Measurements from ENCODE around the gene E2F6. TPM values are rescaled to one million over a fixed set of nuclear protein-coding genes. Genes with fewer than 3 reads are reported as not detected.
A peak's percentile ranks its signal among the peaks of the same experiment; 100 is the strongest.

Gene E2F6
- total RNA-seq, 1 experiment from 2014 or later: 22.0 TPM

DNA sequence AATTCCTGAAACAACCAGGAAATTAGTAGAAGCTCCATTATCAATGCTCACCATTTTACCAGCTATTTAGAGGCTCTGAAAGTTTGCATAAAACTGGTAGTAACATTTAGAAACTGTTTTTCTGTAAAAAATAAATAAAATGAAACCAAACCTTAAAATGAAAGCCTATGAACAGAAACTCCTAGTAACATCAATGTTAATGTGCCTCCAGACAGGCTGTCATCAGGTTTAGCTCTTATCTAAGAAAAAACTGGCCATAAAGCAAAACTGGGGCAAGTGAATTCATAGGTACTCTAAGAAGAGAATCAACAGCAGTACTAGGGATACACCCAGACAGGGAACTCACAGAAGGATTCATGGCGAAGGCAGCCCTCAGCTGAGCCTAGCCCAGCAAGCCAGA, 8.0 kb downstream of the E2F6 start:
- no peak for DNase-seq (ENCODE audit: low read depth)

DNA sequence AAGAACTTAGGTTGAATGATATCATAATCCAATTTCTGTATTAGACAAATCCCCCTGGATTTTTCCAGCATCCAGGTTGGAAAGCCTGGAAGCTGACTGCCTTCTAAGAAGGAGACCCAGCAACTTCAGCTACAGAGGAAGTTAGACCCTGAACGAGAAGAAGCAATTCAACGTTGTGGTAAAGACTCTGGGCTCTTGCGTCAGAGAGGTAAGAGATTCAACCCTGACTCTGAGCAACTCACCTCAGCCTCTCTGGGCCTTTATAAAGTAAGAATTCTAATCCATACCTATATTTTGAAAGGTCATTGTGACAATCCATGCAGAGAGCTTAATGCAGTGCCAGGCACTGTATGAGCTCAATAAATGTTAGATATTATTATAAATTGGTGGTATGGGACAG, 9.7 kb downstream of the E2F6 start:
- no peak for DNase-seq (ENCODE audit: low read depth)

DNA sequence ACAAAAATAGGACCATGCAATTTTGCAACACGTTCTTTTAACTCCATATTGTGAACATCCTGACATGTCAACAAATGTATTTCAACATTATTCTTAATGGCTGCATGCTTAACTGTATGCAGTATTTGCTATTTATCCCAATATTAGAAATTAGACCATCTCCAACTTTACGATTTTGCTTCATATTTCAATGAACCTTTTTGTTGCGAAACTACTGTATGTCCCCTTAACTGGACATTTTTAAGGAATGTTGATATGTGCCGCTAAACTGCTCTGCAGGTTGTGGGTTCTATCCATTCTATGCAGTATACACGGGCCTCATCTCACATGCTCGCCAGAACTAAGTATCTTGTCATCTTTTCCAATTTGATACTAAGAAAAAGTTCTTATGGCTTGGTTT, 11.1 kb downstream of the E2F6 start:
- no peak for DNase-seq (ENCODE audit: low read depth)

DNA sequence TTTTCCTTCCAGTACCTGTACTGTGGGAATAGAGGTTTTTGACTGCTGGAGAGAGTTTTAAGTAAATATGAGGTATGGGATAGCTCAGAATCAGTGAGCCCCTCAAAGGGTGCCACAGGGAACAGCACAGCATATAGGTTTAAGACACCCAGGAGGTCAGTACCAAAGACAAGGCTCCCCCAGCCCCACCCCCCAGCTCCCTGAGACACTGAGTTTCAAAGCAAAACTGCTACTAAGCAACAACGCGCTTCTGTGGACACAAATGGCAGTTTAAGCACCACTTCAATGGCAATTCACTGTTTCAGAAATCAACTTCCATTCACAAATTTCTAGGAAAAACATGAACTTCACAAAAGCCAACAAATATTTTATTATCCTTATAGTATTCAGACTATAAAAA, 15.2 kb downstream of the E2F6 start:
- no peak for DNase-seq (ENCODE audit: low read depth)

DNA sequence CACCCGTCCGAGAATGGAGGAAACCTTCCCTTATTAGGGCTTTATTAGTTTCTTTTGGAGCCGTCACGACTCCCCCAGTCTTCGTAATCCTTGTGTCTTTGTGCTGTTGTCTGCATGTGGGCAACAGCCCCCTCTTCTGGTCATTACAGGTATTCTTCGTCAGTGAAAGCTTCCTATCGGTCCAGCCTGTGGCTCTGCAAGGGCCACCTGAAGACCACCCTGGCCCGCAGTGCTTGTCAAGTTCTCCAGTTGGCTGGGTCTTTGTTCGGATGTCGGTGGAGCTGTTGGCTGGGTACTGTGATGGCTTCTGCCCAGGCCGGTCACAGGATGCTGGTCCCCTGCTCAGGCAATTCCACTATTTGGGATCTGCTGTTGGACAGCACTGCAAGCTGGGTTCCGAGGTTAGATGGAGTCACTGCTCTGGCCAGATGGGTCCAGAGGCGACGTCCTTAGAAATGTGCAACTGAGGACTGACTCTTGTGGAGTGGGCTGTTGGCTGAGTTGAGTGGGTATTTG, 19.2 kb downstream of the E2F6 start:
- DNase-seq (ENCODE audit: low read depth): peak; percentile 46

DNA sequence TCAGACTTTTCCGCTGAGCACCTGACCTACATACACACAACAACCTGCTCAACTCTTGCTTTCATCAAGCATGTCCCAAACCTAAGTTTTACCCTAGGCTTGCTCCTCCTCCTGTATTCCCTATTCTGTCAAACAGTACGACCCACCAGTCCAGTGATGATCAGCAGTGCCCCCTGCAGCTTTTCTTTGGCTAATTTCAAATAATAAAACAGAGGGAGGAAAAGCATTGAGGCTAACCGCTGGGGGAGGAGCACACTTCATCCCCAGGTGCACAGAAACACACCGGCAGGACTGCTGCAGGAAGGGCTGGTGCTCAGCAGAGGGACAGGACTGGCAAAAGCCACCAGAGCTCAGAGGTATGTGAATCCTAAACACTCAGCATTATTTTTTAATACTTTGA, 21.2 kb downstream of the E2F6 start:
- no peak for DNase-seq (ENCODE audit: low read depth)

DNA sequence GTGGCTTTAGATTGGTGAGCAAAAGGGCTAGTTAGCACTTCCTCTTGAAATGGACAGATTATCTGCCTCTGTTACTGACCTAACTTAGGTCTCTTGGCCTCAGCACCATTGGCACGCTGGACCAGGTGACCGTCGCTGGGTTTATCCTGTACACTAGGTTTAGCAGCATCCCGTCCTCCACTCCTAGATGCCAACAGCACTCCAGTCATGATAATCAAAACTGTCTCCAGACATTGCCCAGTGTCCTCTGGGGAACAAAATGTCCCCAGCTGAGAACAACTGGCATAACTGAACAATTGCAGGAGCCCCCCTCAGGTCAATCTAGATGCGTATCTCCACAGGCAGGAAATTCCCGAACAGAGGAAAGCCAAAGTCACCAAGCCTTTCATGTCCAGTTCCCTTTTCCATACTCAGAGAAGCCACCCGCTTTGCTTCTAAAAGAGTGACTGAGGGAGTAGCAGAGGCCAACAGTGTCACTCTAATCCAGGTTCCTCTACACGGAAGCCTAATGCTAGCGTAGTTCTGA, 27.3 kb downstream of the E2F6 start:
- DNase-seq (ENCODE audit: low read depth): no peak

DNA sequence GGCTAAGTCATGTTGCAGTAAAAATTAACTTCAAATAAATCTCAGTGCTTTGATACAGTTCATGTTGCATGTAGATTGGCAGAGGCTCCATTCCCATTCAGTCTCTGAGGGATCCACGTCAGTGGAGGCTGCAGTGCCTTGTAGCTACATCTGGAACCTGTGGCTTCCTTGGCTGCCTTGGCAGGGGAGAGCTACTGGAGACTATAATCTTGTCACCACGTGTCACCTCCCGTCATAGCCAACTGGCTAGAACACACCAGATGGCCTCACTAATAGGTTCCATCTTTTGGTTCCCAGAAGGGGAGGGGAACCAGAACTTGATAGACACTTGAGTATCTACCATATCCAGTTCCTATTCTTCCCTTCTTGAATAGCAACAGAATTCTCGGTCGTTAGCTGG, 28.4 kb downstream of the E2F6 start:
- no peak for DNase-seq (ENCODE audit: low read depth)

DNA sequence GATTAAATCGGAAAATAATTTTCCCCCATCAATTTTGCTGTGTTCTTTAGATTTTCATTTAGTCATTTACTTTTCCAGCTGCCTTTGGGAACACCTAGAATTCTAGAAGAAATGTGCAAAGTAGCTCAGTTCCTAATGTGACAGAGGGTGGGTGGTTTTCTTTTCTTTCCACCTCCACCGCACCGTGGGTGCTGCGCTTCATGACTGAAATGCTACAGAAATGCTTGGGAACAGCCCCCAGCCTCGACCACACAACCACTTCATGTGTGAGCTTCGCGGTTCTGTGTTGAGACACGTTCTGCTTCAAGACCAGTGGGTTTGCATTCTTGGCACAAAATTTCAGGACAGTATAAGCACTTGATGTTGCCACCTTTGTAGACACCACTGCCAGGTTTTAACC, 30.9 kb downstream of the E2F6 start:
- no peak for DNase-seq (ENCODE audit: low read depth)

DNA sequence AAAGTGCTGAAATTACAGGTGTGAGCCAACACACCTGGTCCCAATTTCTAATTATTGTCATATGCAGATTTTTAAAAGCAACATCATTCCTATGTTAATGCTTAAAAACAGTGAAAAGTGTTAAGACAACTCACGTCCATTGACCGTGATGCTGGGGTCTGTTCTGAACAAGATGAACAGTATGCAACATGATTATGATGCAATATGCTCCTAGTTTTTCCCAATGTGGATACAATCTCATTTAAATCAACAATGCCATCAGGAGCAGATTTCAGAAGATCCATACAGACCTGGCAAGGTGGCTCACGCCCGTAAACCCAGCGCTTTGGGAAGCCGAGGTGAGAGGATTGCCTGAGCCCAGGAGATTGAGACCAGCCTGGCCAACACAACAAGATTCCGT, 31.5 kb downstream of the E2F6 start:
- no peak for DNase-seq (ENCODE audit: low read depth)

DNA sequence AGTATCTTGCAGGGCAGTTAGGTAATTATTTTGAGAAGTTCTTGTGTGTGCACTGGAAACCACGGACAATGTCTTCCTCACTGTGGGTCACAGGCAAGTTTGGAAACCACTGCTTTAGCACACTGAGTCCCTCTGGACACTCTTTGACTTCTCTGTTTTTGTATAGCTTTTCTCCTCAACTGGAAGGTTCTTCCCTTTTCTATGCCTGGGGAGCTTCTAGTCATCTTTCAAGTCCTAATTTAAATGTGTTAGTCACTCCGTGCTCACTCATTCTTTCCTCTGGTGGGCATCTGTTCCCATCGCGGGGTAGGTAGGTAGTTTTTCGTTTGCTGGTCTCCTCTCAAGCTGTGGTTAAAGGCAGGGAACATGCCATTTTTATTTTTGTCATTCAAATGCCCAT, 32.1 kb downstream of the E2F6 start:
- no peak for DNase-seq (ENCODE audit: low read depth)

DNA sequence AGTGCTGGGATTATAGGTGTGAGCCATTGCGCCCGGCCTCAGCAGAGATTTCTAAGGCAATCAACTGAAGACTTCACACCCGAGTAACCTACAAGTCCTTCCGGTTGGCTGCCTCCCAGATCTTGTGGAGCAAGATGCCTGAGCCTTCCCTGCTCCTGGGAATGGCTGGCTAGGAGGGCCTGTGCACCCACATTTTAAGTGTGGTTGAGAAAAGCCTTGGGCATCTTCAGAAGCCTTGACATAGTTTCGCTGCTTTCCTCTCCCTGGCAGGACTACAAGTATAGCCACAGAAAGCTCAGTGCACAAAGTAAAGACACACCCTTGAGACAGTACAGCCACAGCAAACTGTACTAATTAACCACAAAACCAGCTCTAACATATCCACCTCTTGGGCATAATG, 35.2 kb downstream of the E2F6 start:
- DNase-seq (ENCODE audit: low read depth): peak; percentile 15

DNA sequence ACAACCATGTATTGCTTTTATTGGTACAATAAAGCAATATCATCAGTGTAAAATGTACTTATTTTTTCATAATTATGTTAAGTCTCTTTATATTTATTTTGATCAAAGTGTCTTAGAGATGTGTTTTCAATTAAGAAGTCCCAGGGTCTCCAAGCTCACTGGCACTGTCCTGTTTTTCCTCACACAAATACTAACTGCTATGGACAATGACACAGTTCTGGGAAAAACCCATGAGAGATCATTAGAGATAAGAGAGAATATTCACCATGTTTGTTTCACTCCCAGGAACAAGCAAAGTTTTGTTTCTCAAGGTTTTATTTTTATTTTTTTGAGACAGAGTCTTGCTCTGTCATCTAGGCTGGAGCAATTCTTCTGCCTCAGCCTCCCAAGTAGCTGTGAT, 38.7 kb downstream of the E2F6 start:
- no peak for DNase-seq (ENCODE audit: low read depth)

DNA sequence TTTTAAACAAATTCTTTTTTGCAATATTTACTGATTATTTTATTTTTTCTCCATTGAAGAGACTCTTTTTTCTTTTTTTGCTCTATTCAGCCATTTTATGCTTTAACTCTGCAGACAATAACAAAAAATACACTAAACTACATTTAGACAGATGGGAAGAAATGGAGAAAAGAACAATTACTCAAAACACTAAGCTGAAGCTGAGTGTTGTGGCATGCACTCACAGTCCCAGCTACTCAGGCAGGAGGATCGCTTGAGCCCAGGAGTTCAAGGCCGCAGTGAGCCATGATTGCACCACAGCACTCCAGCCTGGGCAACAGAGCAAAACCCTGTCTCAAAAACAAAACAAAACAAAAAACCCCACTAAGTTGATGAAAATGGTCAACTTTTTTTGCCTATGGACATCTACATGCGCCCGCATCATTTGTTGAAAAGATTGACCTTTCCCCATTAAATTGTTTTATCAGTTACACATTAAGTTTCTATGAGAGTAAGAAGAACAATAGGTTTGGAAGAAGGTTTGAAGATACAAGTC, 43.0 kb downstream of the E2F6 start:
- DNase-seq (ENCODE audit: low read depth): no peak

DNA sequence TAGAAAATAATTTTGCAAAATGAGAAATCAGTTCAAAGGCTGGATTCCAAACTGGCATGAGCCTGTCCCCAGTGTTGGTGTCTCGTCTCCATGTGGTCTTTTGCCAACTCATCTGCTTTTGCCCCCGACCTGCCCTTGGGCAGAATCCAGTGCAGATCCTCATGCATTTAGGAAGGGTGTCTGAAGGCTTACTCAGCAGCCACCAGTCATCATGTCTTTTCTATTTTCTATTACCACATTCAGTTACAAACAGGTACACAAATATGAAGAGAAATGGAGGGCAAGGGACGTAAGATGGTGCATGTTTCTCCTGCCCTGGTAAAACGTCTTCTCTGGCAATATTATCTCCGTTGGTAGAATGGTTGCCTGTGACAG, 43.5 kb downstream of the E2F6 start:
- peak; percentile 9 for DNase-seq (ENCODE audit: low read depth)

DNA sequence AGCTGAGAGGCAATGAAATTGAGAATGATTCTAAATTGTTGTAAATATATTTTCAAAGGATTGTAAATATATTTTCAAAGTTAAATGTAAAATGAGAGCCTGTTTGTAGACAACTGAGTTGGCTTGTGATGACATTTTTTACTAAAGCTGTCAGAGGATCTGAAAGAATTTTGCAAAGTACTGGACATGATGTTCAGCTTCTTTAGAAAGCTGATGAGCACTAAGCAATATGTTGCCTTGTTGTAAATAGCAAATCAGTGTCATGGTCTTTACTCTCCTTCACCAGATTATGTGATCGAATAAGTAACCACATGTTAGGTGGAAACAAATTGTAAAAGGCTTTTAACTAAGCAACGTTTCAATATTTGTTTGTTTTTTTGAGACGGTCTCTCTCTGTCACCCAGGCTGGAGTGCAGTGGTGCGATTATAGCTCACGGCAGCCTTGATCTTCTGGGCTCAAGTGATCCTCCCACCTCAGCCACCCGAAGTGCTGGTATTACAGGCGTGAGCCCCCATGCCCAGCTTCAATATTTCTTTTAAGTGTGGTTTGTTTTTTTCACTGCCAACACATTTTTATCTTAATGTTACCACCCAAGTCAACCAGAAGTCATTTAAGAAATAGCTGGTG, 44.0 kb downstream of the E2F6 start:
- no peak for DNase-seq (ENCODE audit: low read depth)

DNA sequence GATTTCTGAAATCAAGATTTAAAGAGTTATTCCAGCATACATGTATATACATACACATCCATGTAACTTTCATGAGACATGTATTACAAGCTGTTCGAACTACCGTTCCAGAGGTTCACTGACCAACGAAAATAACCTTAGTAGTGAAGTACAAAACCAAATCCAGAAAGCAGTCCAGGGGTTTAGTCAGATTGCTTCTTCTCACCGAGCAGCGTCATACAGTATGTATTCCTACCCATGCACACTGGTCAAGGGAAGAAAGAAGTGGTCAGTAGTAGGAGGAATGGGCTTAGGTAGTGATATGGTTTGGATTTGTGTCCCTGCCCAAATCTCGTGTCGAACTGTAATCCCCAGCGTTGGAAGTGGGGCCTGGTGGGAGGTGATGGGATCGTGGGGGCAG, 45.3 kb downstream of the E2F6 start:
- DNase-seq (ENCODE audit: low read depth): no peak

DNA sequence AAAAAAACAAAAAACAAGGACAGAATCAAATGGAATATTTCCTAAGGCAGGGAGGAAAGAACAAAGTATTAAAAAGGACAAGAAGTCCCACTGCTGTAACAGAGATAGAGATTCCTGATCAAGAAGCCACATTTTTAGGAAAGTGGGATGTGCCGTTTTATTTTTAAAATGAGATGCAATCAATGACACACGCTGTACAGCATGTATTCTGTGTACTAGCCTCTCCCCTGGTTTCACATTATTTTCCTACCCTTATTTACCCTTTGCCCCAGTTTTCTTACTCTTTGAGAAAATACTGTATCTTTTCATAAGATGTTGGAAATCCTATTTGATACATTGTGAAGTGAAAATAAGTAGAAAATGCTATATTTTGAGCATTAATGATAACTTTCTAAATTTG, 45.8 kb downstream of the E2F6 start:
- DNase-seq (ENCODE audit: low read depth): no peak

DNA sequence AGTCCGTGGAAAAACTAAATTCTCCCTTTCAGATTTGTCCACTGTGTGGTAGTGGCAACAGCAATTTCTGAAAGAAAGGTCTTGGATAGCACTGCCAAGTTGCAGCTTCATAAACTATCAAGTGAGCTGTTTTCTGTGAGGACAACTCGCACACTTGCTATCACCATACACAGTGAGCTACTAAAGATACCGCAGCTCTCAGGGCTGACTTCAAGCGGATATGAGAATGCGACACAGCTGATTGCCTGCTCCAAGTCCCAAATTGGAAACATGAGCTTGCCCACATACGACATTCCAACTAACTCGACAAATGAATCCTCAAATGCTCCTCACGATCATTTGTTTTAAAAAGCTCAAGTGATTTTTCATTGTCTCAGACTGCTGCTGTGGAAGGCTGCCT, 46.2 kb downstream of the E2F6 start:
- peak; percentile 42 for DNase-seq (ENCODE audit: low read depth)

DNA sequence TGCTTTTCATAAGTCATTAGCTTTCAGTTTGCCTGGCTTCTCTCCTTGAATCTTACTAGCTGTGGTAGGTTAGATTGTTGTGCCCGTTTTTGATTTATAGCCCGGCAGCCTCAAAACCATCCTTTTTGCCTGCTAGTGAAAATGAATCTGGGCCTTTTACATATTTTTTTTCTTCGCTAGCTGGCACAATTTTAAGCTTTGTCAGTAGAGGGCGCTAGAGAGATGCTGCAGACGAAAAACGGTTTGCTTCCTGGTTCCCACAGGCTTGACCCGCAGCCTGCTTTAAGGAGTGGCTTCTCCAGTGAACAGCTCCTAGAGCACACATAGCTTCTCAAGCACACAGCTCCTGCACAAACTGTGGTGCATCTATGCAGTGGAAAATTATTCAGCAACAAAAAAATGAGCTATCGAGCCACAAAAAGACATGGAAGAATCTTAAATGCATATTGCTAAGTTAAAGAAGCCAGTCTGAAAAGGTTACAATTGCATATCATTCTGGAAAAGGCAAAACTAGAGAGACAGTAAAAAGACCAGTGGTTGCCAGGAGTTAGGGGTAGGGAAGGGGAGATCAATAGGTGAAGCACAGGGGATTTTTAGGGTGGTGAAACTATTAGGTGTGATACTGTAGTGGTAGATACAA, 47.9 kb downstream of the E2F6 start:
- peak; percentile 23 for DNase-seq (ENCODE audit: low read depth)

DNA sequence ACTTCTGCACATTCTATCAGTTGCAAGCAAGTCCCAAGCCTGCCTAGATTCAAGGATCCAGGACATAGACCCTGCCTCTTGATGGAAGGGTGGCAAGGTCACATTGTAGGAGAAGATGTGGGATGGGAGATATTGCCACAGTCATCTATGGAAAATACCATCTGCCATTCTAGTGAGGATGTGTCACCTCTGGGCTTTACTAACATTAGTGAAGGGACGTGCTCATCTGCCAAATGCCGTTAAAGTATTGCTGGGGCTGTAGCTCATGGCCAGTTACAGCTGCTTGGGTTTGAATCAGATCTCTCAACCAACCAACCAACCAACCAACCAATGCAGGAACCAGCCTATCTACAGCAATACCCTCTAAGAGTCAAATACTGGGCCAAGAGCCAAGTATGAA, 49.0 kb downstream of the E2F6 start:
- DNase-seq (ENCODE audit: low read depth): no peak

DNA sequence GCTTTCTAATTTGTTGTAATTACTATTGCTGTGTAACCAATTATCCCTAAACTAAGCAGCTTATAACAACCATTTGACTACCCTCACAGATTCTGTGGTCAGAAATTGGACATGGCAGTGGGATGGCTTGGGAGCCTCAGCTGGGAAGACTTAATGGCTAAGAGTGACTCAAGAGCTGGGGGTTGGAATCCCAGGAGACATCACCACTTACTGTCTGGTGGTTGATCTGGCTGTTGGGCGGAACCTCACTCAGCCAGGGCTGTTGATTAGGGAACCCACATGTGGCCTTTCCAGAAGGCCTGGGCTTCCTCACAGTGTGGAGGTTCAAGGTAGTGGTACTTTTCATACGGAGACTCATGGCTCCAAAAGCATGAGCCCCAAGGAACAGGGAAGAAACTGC, 49.8 kb downstream of the E2F6 start:
- peak; percentile 38 for DNase-seq (ENCODE audit: low read depth)

DNA sequence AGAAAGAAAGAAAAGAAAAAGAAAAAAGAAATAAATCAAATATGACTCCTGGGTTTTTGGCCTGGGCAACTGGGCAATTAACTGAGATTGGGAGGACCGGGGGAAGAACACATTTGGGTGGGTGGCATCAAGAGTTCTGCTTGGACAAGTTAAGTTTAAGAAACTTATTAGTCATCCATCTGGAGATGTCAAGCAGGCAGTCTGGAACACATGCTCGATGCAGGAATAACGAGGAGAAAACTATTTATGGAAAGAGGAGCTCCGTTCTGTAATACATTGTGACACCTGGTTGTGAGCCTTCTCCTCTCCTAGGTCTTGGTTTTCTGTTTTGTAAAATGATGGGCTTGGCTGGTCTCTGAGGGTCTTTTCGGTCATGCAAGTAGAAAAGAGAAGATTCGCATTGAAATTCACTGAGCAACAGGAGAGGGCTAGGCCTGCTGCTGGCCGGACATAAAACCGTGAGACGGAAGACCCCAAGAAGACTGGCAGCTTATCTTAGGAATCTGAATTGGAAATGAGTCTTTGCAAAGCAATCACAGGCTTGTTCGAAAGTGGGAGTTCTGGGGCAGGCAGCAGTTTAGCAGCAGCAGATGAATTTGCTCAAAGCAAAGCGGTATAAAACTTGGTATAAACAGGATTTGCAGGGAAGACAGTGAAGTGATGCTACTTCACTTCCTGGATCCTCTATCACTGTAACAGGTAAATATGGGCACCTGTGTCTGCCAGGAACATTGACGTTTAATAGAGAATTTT, 51.4 kb downstream of the E2F6 start:
- DNase-seq (ENCODE audit: low read depth): no peak
